Left cardiac atrium (tissue), 4 donors: Measurements from ENCODE around the gene SPHK2. TPM values are rescaled to one million over a fixed set of nuclear protein-coding genes. Genes with fewer than 3 reads are reported as not detected.

Experiments
- ATAC-seq, 2 donors: fragments of 200-7000 bp; cut with Tn5 transposase; one replicate each; pipeline ENCODE4 v1.9.1; 2020; ENCODE audit warnings: mild to moderate bottlenecking in 2 of 2, moderate library complexity in 2 of 2
- DNase-seq: peaks from one replicate; pipeline ENCODE4 v3.0.0-alpha.2; 2020
- intact Hi-C, 2 donors: fragments of 100-400 bp; cut with DNase I; formaldehyde crosslinking; loops; one replicate each; pipeline versions ENCODE4 v1.14.1 to v1.15.1; 2022 to 2023
- total RNA-seq, 2 donors: library from RNA; stranded (reverse); fragmentation: NEBNext Ultra II Directional; extraction: Animal tissue kit (Norgen Biotek cat#: 25700); gene quantifications; one replicate each; pipeline ENCODE4 v1.2.1, GENCODE V29; 2021
- donor health status: DM: no; HTN: yes; CAD: no.
- donor health status: DM: no; HTN: yes; CAD: no; lungs with severe emphysema.
- donor health status: DM: yes; HTN: yes; CAD: no.
- donor health status: Dilated cardiomyopathy.

The SPHK2 gene
- total RNA-seq, 2 donors from 2014 or later, result 9.0 to 9.3 TPM

DNA sequence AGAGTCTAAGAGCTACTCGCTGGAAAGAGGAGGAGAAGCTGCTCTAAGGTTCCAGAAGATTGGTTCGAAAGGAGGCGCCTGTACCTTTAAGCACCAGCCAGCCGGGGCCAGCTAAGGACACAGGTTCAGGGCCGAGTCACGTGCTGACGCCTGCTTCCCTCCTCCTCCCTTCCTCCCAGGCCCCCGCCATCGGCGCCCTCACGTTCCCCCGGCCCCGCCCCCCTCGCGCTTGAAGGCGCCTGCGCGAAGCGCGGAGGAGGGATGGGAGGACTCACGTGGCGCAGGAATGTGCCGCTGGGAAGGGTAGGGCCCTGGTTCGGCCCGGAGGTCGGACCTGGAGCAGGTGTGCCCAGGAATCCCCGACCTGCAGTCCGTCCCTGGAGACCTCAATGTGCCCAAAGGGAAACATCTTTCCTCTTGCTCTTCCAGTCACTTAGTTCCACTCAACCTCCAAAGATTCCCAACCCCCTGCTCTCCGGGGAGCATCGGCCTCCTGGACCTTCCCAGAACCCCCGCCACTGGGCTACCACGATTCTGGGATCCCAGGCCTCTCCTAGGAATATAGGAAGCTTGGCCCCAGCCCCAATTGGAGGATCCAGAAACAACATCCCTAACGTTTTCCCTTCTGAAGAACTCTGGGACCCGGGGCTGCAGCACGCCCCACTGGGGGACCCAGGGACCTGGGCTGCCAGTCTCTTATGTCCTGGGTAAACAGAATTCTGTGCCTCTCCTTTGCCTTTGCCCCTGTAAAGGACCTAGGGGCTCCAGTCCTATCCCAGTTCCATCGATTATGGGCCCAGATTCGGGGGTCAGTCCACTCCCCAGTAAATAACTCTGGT lies 15.3 kb downstream of the SPHK2 start:
- peak; percentile 97 for DNase-seq
- ATAC-seq, result peak; percentile 55 to 57
- intact Hi-C loops, result no loop called here

DNA sequence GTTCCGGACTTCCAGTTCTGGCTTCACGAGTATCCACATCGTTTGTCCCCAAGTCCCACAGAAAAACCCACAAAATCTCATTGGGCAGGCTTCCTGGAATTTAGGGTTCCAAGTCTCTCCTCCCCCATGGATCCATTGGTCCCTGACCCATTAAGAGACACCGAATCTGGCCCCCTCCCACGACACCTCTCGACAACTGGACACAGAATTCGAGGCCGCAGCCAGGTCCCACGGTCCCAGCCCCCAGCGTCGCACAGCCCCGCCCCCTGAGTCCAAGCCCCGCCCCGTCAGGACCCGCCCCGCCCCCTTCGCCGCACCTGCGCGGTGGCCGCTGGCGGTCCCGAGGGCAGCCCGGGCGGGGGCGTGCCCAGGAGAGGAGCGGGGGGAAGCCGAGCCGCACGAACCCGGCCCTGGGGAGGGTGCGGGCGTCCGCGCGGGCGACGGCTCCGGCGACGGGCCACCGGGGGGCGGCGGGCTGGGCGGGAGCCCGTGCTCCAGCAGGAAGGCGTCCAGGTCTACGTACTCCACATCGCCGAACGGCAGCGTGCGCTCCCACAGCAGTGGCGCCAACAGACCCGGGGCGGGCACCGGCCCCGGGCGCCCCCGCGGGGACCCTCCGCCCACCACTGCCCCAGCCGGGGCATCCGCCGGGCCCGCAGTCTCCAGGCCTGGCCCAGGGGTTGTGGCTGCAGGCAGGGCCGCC lies 16.1 kb downstream of the SPHK2 start:
- intact Hi-C loops, result no loop called here
- DNase-seq (peak; percentile 73), ATAC-seq (peak; percentile 48 to 60)

DNA sequence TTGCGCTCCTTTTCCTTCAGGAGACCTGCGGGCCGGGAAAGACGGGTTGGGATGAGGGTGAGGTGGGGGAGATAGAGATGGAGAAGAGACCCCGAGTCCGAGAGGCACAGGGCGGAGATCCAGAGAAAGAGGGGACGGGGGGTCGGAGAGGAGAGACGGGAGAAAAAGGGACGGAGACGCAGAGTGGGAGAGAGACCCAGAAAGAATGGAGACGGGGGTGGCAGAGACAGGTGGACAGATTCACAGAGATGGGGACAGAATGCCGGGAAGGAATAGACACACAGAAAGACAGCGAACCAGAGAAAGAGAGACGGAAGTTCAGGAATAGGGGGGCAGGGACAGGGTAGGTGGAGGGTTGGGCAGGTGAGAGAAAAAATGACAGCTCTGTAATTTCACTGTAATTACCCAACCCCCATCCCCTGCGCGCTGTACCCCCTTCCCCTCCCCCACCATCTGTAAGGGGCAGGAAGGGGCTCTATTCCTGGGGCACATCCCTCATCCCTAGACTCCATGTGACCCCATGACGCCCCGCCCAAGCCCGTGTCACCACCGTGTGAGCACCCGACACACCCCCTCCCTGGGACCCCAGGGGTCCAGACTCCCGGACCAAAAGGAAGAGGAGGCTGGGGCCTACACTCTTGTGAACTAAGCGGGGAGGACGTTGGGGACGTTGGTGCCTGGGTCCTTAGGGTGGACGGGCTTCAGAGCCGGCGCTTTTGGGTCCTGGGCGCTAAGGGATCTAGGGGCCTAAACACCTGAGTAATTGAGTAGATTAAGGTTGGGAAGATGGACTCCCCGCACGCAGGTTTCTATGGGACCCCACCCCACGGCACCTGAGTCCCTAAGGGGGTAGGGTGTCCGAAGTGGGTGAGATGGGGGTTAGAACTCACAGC lies 16.9 kb downstream of the SPHK2 start:
- DNase-seq, result peak; percentile 50
- intact Hi-C loops, result no loop called here

DNA sequence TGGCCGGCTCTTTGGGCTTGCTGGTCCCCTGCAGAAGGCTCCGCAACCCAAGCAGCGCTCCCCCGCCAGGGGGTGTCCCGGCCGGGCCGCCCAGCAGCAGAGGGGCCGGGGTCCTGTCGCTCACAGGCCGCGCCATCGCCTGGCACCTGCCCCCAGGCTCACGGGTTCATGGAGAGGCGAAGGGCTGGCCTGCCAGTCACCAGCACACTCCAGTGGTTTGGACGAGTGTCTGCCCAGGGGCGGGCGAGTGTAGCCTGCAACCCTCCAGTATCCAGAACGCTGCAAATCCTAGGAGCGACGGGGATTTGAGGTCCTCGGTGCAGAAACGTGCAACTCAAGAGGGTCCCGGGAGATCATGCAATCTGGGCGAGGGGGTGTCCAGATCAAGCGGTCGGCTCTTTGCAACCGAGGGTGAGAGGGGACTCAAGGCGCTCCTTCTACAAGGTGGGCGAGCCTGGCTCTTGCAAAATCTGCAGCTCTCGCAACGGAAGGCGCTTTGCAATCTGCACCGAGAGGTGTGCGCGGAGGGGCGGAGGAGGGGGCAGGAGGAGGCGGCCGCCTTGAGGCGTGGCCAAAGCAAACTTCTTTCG lies 17.6 kb downstream of the SPHK2 start, which contains the start of gene DBP:
Gene DBP (minus strand): TSS at position 521 of the 590 bp plus-strand sequence. CDS start 385 bp downstream, at position 136.
- ATAC-seq (peak in 1 of 2 donors; percentile 2), DNase-seq (peak; percentile 53)
- intact Hi-C loops, result no loop called here

More for the DNA sequence above, 16.9 kb downstream of the SPHK2 start:
- no peak for ATAC-seq

DNA sequence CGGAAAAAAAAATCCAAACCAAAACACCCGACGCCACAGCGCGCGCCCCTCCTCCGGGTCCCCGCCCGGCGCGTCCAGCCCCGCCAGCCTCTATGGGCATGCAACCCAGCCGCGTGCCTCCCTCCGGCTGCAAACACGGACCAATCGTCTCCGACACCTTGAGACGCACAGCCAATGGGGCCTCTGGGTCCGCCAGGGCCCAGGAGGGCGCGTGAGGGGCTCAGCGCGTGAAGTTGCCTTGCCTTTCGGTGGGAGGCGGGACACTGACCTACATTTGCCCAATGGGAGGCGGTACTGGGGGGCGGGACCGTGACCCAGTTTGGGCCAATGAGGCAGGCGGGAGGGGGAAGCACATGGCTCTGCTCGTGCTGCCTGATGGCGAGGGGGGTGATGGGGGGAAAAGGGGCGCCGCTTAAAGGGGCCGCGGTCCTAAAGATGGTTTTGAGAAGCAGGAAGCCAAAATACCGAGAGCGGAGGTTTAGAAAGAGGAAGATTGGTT lies 18.2 kb downstream of the SPHK2 start:
- intact Hi-C loops, result no loop called here
- ATAC-seq (peak; percentile 80 to 87), DNase-seq (peak; percentile 99)

DNA sequence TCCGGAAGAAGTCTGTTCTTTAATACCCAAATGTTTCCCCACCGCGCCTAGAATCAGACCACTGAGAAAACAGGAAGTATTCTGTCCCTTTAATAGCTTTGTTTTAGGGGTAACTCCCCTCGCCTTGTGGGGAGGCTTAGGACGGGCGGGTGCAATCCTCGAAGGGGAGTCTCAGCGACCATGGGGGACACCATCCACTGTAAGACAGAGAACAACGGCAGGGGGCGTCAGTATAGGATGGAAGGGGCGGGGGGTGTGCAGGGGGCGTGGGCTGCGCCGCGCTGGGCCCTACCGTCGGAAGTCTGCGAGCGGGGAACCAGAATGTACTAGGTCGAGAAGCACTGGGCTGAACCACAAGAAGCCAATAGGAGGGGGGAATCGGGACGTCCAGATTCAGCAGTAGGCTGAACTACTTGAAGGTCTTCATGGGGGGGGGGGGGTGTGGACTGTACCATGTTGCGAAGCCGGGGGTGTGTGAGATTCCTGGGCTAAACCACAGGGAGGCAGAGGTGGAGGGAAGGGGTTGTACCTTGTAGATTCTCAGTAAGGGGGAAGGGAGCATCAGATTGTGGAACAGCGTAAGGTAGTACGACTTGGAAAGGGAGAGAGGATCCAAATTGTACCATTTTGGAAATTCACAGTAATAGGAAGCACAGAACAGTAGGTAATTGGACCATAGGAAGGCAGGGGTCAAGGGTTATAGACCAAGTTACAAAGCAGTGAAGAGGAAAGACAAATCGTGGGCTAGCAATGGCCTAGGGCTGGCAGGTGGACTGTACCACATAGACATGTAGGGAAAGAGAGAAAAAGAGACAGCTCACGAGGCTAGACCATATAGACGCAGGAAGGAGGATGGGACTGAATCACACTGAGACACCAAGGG lies 18.9 kb downstream of the SPHK2 start:
- DNase-seq (peak; percentile 86), ATAC-seq (peak; percentile 48 to 51)
- intact Hi-C loops, result no loop called here

DNA sequence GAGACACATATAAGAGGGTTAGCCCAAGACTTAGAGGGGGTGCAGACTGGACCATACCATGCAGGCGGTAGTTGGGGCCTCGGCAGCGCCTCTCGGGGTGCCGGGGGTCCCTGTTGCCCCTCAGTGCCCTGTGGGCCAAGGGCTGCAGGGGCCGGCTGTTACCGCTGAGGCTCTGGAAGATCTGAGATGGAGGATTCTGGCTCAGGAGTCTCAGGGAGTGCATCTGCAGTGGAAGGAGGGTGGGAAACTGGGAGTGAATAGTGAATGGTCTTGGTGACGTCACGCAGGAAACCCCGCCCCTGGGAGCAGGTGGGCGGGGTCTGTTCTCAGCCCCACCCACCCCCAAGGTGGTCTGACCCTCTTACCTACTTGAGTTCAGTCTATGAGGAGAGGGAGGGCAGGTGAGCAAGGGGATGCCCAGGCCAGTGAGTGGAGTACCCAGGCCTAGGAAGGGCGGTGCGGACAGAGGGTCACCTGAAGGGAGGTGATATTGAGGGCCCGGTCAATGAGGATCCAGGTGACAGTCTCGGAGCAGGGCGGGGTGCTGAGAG lies 19.6 kb downstream of the SPHK2 start:
- DNase-seq (no peak), ATAC-seq (no peak)
- intact Hi-C loops, result no loop called here

DNA sequence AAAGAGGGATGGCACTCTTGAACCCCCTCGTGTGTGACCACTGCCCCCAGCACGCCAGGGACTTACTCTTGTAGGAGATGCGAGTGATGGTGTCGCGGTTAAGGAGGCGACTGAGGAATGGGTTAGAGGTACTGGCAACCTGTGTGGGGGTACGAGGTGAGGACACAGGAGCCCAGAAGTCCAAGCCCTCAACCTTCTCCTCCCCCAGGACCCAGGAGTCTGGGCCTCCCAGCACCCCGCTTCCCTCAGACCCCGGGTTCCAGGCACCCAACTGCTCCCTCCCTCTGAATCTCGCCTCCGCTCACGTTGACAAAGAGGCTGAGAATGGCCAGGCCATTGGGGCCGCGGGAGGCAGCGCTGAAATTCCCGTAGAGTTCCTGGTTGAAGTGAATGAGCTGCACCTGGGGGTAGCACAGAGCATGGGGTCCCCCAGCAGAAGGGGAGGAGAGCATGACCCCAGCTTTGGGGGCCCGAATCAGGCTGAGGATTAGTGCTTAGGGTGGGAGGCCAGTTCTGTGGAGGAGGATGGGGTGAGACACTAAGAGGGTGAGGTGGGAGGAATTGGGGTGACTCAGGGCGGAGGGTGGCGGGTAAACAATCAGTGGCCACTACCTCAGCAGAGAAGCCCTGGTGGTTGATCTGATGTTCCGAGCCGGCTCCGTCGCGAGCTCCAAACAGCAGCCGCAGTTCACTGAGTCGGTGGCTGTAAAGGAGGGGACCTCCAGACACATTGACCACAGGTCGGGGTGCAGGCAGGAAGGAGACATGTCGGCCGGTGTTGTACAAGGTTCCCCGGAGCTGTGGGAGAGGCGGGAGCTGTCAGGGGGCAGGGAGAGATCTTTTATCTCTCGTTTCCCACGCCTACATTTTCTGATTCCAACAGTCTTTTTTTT lies 20.4 kb downstream of the SPHK2 start:
- intact Hi-C loops, result loop anchor here in 1 of 2 donors (10.0 kb wide), 1 partner anchor 205 kb away; no protein-coding TSS in a partner anchor
- ATAC-seq (no peak), DNase-seq (no peak)

DNA sequence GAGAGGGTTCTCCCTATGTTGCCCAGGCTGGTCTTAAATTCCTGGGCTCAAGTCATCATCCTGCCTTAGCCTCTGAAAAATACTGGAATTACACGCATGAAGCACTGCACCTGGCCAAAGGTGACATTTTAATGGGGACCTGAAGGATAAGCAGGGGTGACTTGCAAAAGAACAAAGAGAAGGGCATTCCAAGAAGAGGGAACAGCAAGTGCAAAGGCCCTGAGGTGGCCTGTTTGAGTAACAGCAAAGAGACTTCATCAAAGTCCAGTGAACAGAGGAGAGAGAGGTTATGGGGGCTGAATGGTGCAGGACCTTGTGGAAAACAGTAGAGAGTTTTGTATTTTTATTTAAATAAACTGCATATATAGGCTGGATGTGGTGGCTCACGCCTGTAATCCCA lies 22.5 kb downstream of the SPHK2 start:
- intact Hi-C loops, result loop anchor here in 1 of 2 donors (10.0 kb wide), 1 partner anchor 203 kb away; no protein-coding TSS in a partner anchor
- ATAC-seq (no peak), DNase-seq (no peak)

DNA sequence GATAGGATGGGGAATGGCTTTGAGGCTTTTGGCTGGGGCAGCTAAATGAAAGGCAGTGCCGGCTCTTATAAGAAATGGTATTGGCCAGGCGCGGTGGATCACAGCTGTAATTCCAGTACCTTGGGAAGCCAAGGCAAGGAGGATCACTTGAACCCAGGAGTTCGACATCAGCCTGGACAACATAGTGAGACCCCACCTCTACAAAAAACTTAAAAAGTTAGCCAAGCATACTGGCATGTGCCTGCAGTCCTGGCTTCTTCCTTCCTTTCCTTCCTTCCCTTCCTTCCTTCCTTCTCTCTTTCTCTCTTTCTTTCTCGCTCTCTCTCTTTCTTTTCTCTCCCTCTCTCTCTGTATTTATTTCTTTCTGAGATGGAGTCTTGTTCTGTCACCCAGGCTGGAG lies 23.6 kb downstream of the SPHK2 start:
- DNase-seq (no peak), ATAC-seq (no peak)
- intact Hi-C loops, result loop anchor here in 1 of 2 donors (10.0 kb wide), 1 partner anchor 202 kb away; no protein-coding TSS in a partner anchor

DNA sequence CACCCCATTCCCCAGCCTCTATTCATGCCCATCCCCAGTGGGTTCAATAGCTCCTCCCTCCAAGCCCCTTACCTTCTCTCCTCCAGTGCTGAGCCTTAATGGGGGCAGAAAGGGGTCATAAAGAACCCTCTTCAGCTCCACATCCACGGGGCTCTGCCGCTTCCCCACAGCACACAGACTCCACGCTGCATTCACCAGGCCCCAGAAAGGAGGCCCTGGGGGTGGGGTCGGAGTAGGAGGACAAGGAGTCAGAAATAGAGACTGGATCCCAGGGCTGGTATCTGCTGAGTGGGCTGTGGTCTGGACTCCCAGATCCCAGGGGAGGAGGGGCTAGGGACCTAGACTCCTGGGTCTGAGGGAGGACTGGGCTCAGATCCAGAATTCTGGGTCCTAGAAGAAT lies 25.0 kb downstream of the SPHK2 start:
- DNase-seq (no peak), ATAC-seq (no peak)
- intact Hi-C loops, result loop anchor here in 1 of 2 donors (10.0 kb wide), 1 partner anchor 200 kb away; no protein-coding TSS in a partner anchor

DNA sequence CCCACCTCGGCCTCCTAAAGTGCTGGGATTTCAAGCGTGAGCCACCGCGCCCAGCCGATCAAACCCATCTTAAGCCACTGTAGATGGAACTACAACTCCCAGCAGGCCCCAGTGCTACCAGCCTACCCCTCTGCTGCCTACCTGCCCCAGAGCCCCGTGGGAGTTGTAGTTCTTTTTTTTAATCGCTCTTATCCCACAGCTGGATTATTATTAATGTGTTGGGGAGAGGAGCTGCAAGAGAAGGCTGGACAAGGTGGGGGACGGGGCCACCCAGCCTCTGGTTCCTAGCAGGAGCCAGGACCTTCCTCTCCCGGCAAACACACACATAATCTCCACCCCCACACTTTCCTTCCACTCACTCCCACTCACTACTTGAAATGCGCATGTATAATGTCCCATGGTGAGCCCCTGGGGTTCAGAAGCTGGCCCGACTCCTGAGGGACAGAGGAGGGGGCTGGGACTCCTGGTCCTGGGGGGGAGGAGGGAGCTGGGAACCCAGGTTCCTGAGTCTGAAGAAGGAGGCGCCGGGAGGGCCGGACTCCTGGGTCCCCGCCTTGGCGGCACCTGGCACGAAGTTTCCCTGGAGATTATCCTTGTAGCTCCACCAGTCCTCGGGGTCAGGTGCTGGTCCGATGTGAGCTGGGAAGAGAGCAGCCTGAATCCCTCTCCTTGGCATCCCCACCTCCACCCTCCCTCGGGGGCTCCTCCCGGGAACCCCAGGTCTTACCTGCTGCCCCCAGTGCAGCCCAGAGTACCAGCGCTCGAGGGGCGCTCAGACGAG lies 25.7 kb downstream of the SPHK2 start:
- peak; percentile 82 for DNase-seq
- intact Hi-C loops, result loop anchor here in 1 of 2 donors (10.0 kb wide), 1 partner anchor 200 kb away; no protein-coding TSS in a partner anchor
- ATAC-seq, result peak; percentile 75 to 81

DNA sequence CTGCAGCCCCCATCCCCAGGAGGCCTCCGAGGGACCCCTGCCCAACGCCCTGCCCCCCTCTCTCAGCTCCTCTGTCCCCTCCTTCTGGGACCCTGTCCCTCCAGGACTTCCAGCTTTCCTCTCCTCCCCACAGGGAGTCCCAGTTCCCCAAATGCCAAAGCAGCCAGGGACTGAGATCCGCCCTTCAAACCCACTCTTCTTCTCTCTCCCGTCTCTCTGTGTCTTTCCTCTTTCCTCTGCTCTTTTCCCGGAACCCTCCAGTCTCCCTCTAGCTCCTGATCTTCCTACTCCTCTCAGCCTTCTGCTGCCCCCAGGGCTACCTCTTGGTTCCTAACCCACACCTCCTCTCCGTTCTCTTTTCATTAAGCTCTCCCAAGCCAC lies 26.3 kb downstream of the SPHK2 start:
- ATAC-seq, result peak; percentile 8 to 9
- intact Hi-C loops, result loop anchor here in 1 of 2 donors (10.0 kb wide), 1 partner anchor 199 kb away; no protein-coding TSS in a partner anchor
- no peak for DNase-seq

DNA sequence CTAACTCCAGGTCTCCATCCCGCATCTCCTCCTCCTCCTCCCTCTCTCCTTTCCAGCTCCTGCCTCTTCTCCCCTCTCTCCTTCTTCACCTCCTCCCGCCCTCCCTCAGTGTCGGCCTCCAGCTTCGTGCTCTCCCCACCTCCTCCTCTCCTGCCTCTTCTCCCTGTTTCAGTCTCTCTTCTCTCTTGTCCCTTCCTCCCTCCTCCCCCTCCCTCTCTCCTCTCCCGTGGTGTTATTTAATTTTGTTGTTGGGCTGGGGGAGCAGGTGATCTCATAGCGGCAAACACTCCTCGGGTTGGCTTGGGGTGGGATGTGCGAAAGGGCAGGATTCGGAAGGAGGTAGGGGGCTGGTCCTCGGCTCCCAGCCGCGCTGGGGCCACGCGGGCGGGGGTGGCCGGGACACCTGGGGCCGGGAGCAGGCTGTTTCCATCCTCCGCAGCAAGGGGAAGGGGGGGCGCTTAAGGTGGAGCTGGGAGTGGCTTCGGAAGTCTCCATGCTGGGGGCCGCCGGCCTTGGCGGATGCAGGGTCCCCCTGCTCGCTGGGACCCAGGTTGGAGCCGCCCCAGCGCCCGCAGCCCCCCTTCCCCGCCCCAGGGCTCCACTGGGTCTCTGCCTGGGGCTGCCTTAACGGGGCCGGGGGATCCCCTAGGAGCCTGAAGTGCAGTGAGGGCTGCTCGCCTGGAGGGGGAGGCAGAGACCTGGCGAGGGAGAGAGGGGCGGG lies 26.9 kb downstream of the SPHK2 start, which contains the start of gene CA11:
Gene CA11 (minus strand): TSS at position 187 of the 721 bp plus-strand sequence. CDS start 555 bp downstream, outside the sequence.
- peak; percentile 94 for ATAC-seq
- DNase-seq, result peak; percentile 89
- intact Hi-C loops, result loop anchor here in 1 of 2 donors (10.0 kb wide), 1 partner anchor 199 kb away; no protein-coding TSS in a partner anchor
